GM12865 (cell line): ENCODE data around the gene P4HB.

Experiments used
- DNase-seq: peaks from one replicate; pipeline ENCODE4 v3.0.0; 2010; ENCODE audit warnings: low read depth
- H3K4me3 ChIP-seq: 2 replicates; pipeline ENCODE4 v1.5.1; 2011; ENCODE audit warnings: mild to moderate bottlenecking, low read depth, low read length, control low read depth
- CTCF ChIP-seq: IDR thresholded peaks from 2 replicates; pipeline ENCODE4 v1.5.1; 2011; ENCODE audit warnings: low read length, control low read depth, low read depth, inconsistent platforms; ENCODE audit not compliant: insufficient read depth; ENCODE audit errors: missing control alignments

The P4HB gene

GRCh38 chr17:81901167-81902022 is 41.1 kb upstream of the P4HB start:
- no peak for TF ChIP-seq CTCF
- no peak overlapping the region for H3K4me3 ChIP-seq
- DNase-seq, result no peak

- no peak for DNase-seq
- TF ChIP-seq CTCF, result no peak
- H3K4me3 ChIP-seq, result no peak overlapping the region
Measured at GRCh38 chr17:81900181-81900820, 40.0 kb upstream of the P4HB start.

- DNase-seq, result no peak
- no peak overlapping the region for H3K4me3 ChIP-seq
- TF ChIP-seq CTCF, result no peak
Measured at GRCh38 chr17:81899514-81900166, 39.3 kb upstream of the P4HB start.

- TF ChIP-seq CTCF, result no peak
Measured at GRCh38 chr17:81898885-81899284, 38.5 kb upstream of the P4HB start.

GRCh38 chr17:81898029-81898866 is 37.9 kb upstream of the P4HB start:
- DNase-seq, result no peak
- TF ChIP-seq CTCF, result no peak
- H3K4me3 ChIP-seq, result no peak overlapping the region

More at GRCh38 chr17:81898885-81899284, 38.5 kb upstream of the P4HB start:
- no peak for DNase-seq
- no peak overlapping the region for H3K4me3 ChIP-seq

- DNase-seq, result no peak
- TF ChIP-seq CTCF, result no peak
- H3K4me3 ChIP-seq, result no peak overlapping the region
Measured at GRCh38 chr17:81895400-81895799, 35.1 kb upstream of the P4HB start.
